Cardiac muscle cell (in vitro differentiated cells and primary cell): ENCODE measurements around the gene CPXM2. TPM values are rescaled to one million over a fixed set of nuclear protein-coding genes. Genes with fewer than 3 reads are reported as not detected.

Experiments
- DNase-seq, 2 donors: peaks; one replicate each; pipeline versions ENCODE4 v3.0.0 to v3.0.0-alpha.2; 2010 to 2017; ENCODE audit warnings: low read depth in 1 of 2, low spot score in 1 of 2
- H3K27ac ChIP-seq: fragments of 200-600 bp; sonication (generic); 2 replicates; pipeline ENCODE4 v1.5.1; 2016
- H3K27me3 ChIP-seq: fragments of 200-600 bp; sonication (generic); 2 replicates; pipeline ENCODE4 v1.6.0; 2016; ENCODE audit warnings: control low read depth
- H3K36me3 ChIP-seq: fragments of 200-600 bp; sonication (generic); 2 replicates; pipeline ENCODE4 v1.5.1; 2016; ENCODE audit warnings: control low read depth
- H3K4me1 ChIP-seq: fragments of 200-600 bp; sonication (generic); 2 replicates; pipeline ENCODE4 v1.8.1; 2017; ENCODE audit warnings: low read depth, mild to moderate bottlenecking, mixed run types
- H3K4me3 ChIP-seq: fragments of 200-600 bp; sonication (generic); 2 replicates; pipeline ENCODE4 v1.5.1; 2016; ENCODE audit warnings: mild to moderate bottlenecking
- H3K9me3 ChIP-seq: fragments of 200-600 bp; sonication (generic); 2 replicates; pipeline ENCODE4 v1.5.1; 2017; ENCODE audit warnings: low read depth, mild to moderate bottlenecking, control low read depth
- CTCF ChIP-seq: IDR thresholded peaks from 2 replicates; pipeline ENCODE4 v1.5.1; 2012; ENCODE audit warnings: low read depth, mild to moderate bottlenecking, low read length
- polyA plus RNA-seq: library from polyadenylated mRNA; unstranded; fragments of >200 nt; fragmentation: Nextera tagmentation; extraction: Ambion mirVana; gene quantifications from 2 replicates; pipeline ENCODE4 v1.2.1, GENCODE V29; 2016
- total RNA-seq: library from RNA; depleted of rRNA; stranded (reverse); fragments of >200 nt; gene quantifications from 2 replicates; pipeline ENCODE4 v1.2.3, GENCODE V29; 2016

Gene CPXM2
- total and polyA plus RNA-seq, 2 experiments from 2014 or later, result 0.39 to 1.3 TPM

GRCh38 chr10:123761038-123761428 lies 130.6 kb downstream of the CPXM2 start:
- Histone ChIP-seq H3K27ac (no peak overlapping the region), H3K36me3 (no peaks in the 10 kb centered on the region)

GRCh38 chr10:123760356-123761037 lies 131.1 kb downstream of the CPXM2 start:
- H3K27me3 ChIP-seq, result no peaks in the 10 kb centered on the region
- peaks cover 6% of the 10 kb centered on the region for H3K4me1 ChIP-seq
- no peak for TF ChIP-seq CTCF
- H3K9me3 ChIP-seq, result no peaks in the 10 kb centered on the region
- no peaks in the 10 kb centered on the region for H3K36me3 ChIP-seq
- H3K27ac ChIP-seq, result no peak overlapping the region
- DNase-seq, result no peak
- no peak overlapping the region for H3K4me3 ChIP-seq

More at GRCh38 chr10:123761038-123761428, 130.6 kb downstream of the CPXM2 start:
- no peak for TF ChIP-seq CTCF
- H3K4me1 ChIP-seq, result peaks cover 6% of the 10 kb centered on the region
- H3K27me3 ChIP-seq, result no peaks in the 10 kb centered on the region
- no peak overlapping the region for H3K4me3 ChIP-seq
- DNase-seq, result no peak
- H3K9me3 ChIP-seq, result no peaks in the 10 kb centered on the region

GRCh38 chr10:123759501-123760031 lies 132.0 kb downstream of the CPXM2 start:
- TF ChIP-seq CTCF, result no peak

GRCh38 chr10:123759041-123759440 lies 132.6 kb downstream of the CPXM2 start:
- no peak for TF ChIP-seq CTCF
- no peak for DNase-seq

More at GRCh38 chr10:123759501-123760031, 132.0 kb downstream of the CPXM2 start:
- Histone ChIP-seq H3K4me1 (peaks cover 6% of the 10 kb centered on the region), H3K27me3 (no peaks in the 10 kb centered on the region), H3K27ac (no peak overlapping the region), H3K9me3 (no peaks in the 10 kb centered on the region), H3K4me3 (no peak overlapping the region), H3K36me3 (no peaks in the 10 kb centered on the region)
- DNase-seq, result peak in 1 of 2 donors; percentile 30

GRCh38 chr10:123757853-123758252 lies 133.8 kb downstream of the CPXM2 start:
- no peak for TF ChIP-seq CTCF
- peaks cover 6% of the 10 kb centered on the region for H3K4me1 ChIP-seq

More at GRCh38 chr10:123759041-123759440, 132.6 kb downstream of the CPXM2 start:
- Histone ChIP-seq H3K27ac (no peak overlapping the region), H3K27me3 (peaks cover 3% of the 10 kb centered on the region), H3K4me3 (no peak overlapping the region), H3K9me3 (no peaks in the 10 kb centered on the region), H3K4me1 (peaks cover 6% of the 10 kb centered on the region), H3K36me3 (no peaks in the 10 kb centered on the region)

More at GRCh38 chr10:123757853-123758252, 133.8 kb downstream of the CPXM2 start:
- Histone ChIP-seq H3K36me3 (no peaks in the 10 kb centered on the region), H3K4me3 (no peak overlapping the region), H3K27me3 (peaks cover 3% of the 10 kb centered on the region), H3K27ac (no peak overlapping the region), H3K9me3 (no peaks in the 10 kb centered on the region)
- no peak for DNase-seq
